HG02798 (cell line): Measurements from ENCODE around the gene SUPT3H.

Source experiments
- ATAC-seq: cut with Tn5 transposase; IDR thresholded peaks from one replicate; pipeline ENCODE4 v1.9.1; 2021; ENCODE audit warnings: mild to moderate bottlenecking; ENCODE audit not compliant: unreplicated experiment, poor library complexity

Gene SUPT3H

GRCh38 chr6:44781912-44782597, 595.7 kb downstream of the SUPT3H start:
- ATAC-seq = no peak

- ATAC-seq = no peak
Observed at GRCh38 chr6:44780161-44780560, 597.6 kb downstream of the SUPT3H start.

GRCh38 chr6:44779130-44779826, 598.5 kb downstream of the SUPT3H start:
- ATAC-seq = peak; percentile 61
